Erythroblast (primary cell): ENCODE results near the gene MECP2.
A peak's percentile ranks its signal among the peaks of the same experiment; 100 is the strongest.

ENCODE experiments used
- DNase-seq, 2 experiments: peaks; one replicate each; lab custom pipeline; 2025; lab: John Stamatoyannopoulos, UW
- GATA1 ChIP-seq: IDR thresholded peaks from 2 replicates; pipeline ENCODE4 v1.6.1; 2011; ENCODE audit warnings: low read depth, mild to moderate bottlenecking, control low read depth, low read length, moderate library complexity
- POLR2A ChIP-seq: IDR thresholded peaks from 2 replicates; pipeline ENCODE4 v1.6.1; 2011; ENCODE audit warnings: mild to moderate bottlenecking, low read length

MECP2 gene

DNA sequence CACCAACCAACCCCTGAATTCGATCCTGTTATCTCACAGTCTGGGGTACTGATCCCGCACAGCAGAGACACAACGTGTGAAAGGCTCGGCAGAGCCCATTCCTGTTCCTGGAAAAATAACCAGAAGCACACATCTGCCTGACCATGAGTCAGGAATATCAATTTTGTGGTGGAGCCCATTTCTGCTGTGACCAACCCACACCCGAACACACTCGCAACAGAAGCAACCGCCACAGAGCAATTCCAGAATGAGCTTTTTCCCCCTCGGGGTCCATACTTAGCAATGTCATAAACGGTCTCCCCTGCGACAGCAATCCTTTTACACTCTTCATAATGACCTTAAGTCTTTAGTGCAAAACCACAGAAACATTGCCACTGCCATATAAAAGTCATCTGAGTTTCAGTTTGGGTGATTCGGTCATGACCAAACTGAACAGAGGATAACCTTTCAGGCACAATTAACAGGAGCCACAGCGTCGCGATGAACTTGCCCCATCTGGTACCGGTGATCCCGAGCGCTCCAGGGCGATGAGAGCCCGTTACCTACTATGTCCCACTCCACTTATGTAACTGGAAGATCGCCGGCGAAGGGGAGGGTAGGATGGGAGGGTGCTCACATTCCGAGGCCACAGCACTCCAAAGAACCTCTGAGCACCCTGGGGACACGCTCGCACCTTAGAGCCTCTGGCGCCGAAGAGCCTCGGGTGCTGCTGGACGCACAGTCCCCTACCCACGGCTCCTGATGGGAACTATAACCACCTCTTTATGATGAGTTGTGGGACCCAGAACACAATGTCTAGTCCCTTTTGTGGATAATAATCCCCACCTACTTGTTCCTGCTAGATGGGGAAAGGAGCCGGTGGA lies 1.1 kb downstream of the MECP2 start:
- peak; percentile 39 to 66 for DNase-seq

GRCh38 chrX:154094833-154095232 lies 2.7 kb downstream of the MECP2 start:
- DNase-seq, result no peak
- TF ChIP-seq GATA1 (no peak), POLR2A (no peak)

More for the DNA sequence above, 1.1 kb downstream of the MECP2 start:
- TF ChIP-seq GATA1, result no peak
- TF ChIP-seq POLR2A, result peak; percentile 13

DNA sequence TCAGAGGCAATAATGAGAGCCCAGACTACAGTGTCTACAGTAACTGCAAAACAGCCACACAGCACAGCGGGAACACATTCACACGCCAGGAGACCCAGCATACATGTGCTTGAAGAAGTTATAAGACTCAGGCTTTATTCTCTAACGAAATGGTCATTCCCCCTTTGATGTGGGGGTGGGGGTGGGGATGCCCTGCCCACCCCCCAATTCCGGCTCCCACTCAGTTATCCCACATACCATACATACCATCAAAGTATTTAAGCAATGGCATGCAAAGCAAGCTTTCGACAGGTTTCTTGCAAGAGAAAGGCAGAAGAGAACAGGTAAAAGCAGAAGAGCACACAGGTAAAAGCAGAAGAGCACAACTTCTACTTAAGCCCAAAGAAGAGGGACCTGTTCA lies 3.6 kb downstream of the MECP2 start:
- TF ChIP-seq GATA1 (no peak), POLR2A (no peak)
- no peak for DNase-seq

- TF ChIP-seq POLR2A (no peak), GATA1 (no peak)
- no peak for DNase-seq
These were observed 5.1 kb downstream of the MECP2 start for GRCh38 chrX:154092371-154092770.

- no peak for TF ChIP-seq POLR2A
- peak in 1 of 2 experiments; percentile 15 for DNase-seq
These were observed 5.8 kb downstream of the MECP2 start for GRCh38 chrX:154091678-154092077.

GRCh38 chrX:154090731-154091130 lies 6.8 kb downstream of the MECP2 start:
- DNase-seq, result no peak
- TF ChIP-seq POLR2A (no peak), GATA1 (no peak)

- no peak for DNase-seq
- TF ChIP-seq POLR2A (no peak), GATA1 (no peak)
These were observed 12.8 kb downstream of the MECP2 start for GRCh38 chrX:154084449-154085300.

DNA sequence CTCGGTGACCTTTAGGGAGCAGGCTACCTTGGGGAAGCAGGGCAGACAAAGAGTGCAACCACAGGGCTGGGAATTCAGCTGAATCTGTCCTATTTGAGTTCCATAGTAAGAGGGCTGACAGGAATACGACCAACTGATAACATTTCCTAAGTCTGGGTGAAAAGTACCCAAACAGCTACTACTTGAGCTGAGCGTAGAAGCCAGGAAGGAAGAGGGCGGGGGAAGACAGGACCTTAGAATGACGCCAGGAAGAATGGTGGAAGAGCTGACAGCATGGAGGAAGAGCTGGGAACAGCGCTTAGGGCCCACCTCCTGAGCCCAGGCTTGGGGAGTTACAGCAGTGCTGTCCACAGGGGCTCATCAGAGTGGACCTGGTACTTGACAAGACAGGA lies 14.4 kb downstream of the MECP2 start:
- DNase-seq, result no peak

DNA sequence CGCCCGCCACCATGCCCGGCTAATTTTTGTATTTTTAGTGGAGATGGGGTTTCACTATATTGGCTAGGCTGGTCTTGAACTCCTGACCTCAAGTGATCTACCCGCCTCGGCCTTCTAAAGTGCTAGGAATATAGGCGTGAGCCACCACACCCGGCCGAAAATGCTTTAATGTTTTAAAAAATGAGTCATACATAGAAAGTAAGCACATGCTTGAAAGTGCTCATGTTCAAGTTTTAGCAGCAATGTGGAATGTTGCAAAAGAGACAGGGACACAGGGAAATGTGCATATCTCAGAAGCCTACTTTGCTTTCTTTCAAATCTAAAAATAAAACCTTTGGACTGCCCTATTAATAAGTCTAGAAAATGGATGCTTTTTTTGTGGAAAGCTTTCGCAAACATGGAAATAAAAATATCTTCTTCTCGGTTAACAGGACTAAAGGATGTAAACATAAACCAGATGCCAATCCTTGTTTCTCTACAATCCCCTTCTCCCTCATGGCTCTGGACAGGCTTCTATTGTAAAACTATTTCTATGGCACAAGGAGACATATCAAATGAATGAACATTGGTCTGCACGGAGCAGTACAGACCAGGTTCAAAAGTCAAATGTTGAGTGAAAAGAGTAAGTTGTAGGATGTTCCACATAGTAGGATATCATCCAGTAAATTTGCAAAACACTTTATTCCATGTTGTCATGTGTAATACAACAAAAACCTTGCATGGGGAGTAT lies 15.0 kb downstream of the MECP2 start:
- DNase-seq, result peak in 1 of 2 experiments; percentile 5
- TF ChIP-seq GATA1, result no peak
- TF ChIP-seq POLR2A, result no peak

More for the DNA sequence above, 14.4 kb downstream of the MECP2 start:
- TF ChIP-seq GATA1, result no peak
- TF ChIP-seq POLR2A, result no peak

DNA sequence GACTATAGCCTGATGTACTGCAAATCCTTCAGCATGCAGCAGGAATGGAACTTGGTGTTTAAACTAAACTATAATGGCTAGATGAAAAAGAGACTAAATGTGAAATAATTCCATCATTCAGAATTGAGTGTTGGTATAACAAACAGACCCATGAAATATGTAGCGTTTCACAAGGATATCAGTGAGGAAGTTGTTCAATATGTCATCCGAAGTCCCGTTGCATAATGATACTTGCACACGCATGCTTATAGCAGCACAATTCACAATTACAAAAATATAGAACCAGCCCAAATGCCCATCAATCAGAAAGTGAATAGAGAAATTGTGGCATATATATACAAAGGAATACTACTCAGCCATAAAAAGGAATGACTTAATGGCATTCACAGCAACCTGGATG lies 20.4 kb downstream of the MECP2 start:
- TF ChIP-seq GATA1, result no peak
- TF ChIP-seq POLR2A, result no peak
- no peak for DNase-seq

DNA sequence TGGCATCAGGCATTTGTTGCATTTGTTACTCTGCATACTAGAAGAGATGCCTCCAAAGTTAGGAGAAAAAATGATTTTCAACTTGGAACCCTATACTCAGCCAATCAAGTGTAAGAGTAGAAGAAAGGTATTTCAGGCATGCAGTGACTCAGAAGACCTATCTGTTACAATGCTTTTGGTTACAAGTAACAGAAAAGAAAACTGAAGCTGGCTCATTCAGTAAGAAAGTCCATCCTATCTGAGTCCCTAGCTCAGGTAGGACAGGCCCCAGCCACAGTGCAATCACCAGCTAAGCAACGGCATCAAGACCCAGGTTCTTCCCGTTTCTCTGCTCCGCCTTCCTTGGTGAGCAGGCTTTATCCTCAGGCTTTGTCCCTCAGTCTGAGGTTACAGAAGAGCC lies 23.3 kb downstream of the MECP2 start:
- TF ChIP-seq GATA1, result no peak
- TF ChIP-seq POLR2A, result no peak
- DNase-seq, result no peak

- no peak for DNase-seq
- TF ChIP-seq POLR2A (no peak), GATA1 (no peak)
These were observed 25.3 kb downstream of the MECP2 start for GRCh38 chrX:154072192-154072591.

- TF ChIP-seq POLR2A (no peak), GATA1 (no peak)
- no peak for DNase-seq
These were observed 29.0 kb downstream of the MECP2 start for GRCh38 chrX:154068560-154068959.
